Ovary (tissue), 3 donors: ENCODE results near the gene KCNJ10.

Experiments used
- POLR2A ChIP-seq: fragments of 450-650 bp; IDR thresholded peaks from one replicate; pipeline ENCODE4 v1.6.1; 2017; ENCODE audit warnings: antibody characterized with exemption, mild to moderate bottlenecking, moderate library complexity
- TF ChIP-seq, protein P1 (sequence below), 3 donors: fragments of 450-650 bp in 2 of 3; fragments of 200-600 bp in 1 of 3; IDR thresholded peaks; one replicate each; pipeline versions ENCODE4 v1.5.1 to v1.8.0; 2016 to 2022; ENCODE audit warnings: antibody characterized with exemption in 3 of 3, mild to moderate bottlenecking in 1 of 3
- donor health status: DM: no; HTN: no; CAD: no.

DNA sequence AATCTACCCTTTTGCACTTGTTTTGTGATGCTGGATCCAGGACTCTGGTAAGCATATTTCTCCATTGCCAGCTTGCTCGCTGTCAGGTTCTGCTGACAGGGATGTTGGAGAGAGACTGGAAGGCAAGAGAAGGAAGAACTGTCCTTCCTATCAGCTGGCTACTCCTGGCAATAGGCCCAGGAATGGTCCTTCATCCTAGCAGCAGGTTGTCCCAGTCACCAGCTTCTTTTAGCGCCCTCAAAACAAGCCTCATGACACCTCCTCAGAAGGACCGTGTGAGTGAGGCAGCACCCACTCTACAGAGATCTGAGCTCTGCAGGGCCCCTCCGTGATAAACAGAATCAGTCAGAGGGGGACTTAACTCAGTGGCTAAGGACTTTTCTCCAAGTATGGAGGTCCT is 82.8 kb downstream of the KCNJ10 start:
- TF ChIP-seq POLR2A: no peak
- TF ChIP-seq, protein P1, sequence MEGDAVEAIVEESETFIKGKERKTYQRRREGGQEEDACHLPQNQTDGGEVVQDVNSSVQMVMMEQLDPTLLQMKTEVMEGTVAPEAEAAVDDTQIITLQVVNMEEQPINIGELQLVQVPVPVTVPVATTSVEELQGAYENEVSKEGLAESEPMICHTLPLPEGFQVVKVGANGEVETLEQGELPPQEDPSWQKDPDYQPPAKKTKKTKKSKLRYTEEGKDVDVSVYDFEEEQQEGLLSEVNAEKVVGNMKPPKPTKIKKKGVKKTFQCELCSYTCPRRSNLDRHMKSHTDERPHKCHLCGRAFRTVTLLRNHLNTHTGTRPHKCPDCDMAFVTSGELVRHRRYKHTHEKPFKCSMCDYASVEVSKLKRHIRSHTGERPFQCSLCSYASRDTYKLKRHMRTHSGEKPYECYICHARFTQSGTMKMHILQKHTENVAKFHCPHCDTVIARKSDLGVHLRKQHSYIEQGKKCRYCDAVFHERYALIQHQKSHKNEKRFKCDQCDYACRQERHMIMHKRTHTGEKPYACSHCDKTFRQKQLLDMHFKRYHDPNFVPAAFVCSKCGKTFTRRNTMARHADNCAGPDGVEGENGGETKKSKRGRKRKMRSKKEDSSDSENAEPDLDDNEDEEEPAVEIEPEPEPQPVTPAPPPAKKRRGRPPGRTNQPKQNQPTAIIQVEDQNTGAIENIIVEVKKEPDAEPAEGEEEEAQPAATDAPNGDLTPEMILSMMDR (IDR thresholded peaks at IDR 0.05): no peak
